ENCODE measurements around the gene FGFR4. TPM values are rescaled to one million over a fixed set of nuclear protein-coding genes. Genes with fewer than 3 reads are reported as not detected.
A peak's percentile ranks its signal among the peaks of the same experiment; 100 is the strongest.

FGFR4 gene
- polyA plus RNA-seq (2011; rRNA removed) (5.8 and 6.8 TPM in 2 replicates), polyA minus RNA-seq (2011; rRNA and poly(A)+ RNA removed) (5.3 and 7.0 TPM in 2 replicates)

GRCh38 chr5:177086654-177087397 is at the start of gene FGFR4:
Gene FGFR4 (plus strand): TSS chr5:177086915. CDS start chr5:177089603, 2,688 bp downstream.
- H3K9me3 ChIP-seq (ENCODE audit: control insufficient read depth, insufficient read depth, low read length), result no peaks in the 10 kb centered on the region
- no peak for DNase-seq (ENCODE audit: low read depth, low spot score)
- peak within 1 kb of the TSS; percentile 56 for H3K4me3 ChIP-seq (ENCODE audit: low read depth, low read length)
- no peak within 1 kb of the TSS for H3K27ac ChIP-seq (ENCODE audit: low read depth, low read length)
- peaks cover 15% of the 10 kb centered on the region for H3K27me3 ChIP-seq (ENCODE audit: control insufficient read depth, insufficient read depth, low read length)
- POLR2A ChIA-PET, result interaction anchor here (0.7 to 1.0 kb wide), 3 partner anchors 8 to 81 kb away, joined by 3 to 5 read pairs (median 4); no protein-coding TSS in a partner anchor
- CTCF ChIA-PET, result interaction anchor here (0.6 to 6.4 kb wide), 11 partner anchors 11 to 426 kb away, joined by 3 to 81 read pairs (median 4); no protein-coding TSS in a partner anchor
- TF ChIP-seq CTCF (IDR thresholded peaks at IDR 0.05; ENCODE audit: low read depth, low read length), result peak; percentile 45

GRCh38 chr5:177036921-177037320 is 49.8 kb upstream of the FGFR4 start:
- Histone ChIP-seq H3K27me3 (ENCODE audit: control insufficient read depth, insufficient read depth, low read length) (no peaks in the 10 kb centered on the region), H3K27ac (ENCODE audit: low read depth, low read length) (no peak overlapping the region), H3K9me3 (ENCODE audit: control insufficient read depth, insufficient read depth, low read length) (no peaks in the 10 kb centered on the region), H3K4me3 (ENCODE audit: low read depth, low read length) (no peak overlapping the region)
- no peak for DNase-seq (ENCODE audit: low read depth, low spot score)
- TF ChIP-seq CTCF (IDR thresholded peaks at IDR 0.05; ENCODE audit: low read depth, low read length), result no peak
- POLR2A ChIA-PET, result no interaction called here
- CTCF ChIA-PET, result interaction anchor here (1.9 kb wide), 1 partner anchor 35 kb away, joined by 7 read pairs; no protein-coding TSS in a partner anchor

GRCh38 chr5:177040814-177041420 is 45.8 kb upstream of the FGFR4 start:
- ChIA-PET CTCF (interaction anchor here (1.3 kb wide), 1 partner anchor 19 kb away, joined by 3 read pairs; no protein-coding TSS in a partner anchor), POLR2A (no interaction called here)
- H3K27ac ChIP-seq (ENCODE audit: low read depth, low read length), result no peak overlapping the region
- H3K9me3 ChIP-seq (ENCODE audit: control insufficient read depth, insufficient read depth, low read length), result no peaks in the 10 kb centered on the region
- no peaks in the 10 kb centered on the region for H3K27me3 ChIP-seq (ENCODE audit: control insufficient read depth, insufficient read depth, low read length)
- no peak for TF ChIP-seq CTCF (IDR thresholded peaks at IDR 0.05; ENCODE audit: low read depth, low read length)
- DNase-seq (ENCODE audit: low read depth, low spot score), result no peak
- no peak overlapping the region for H3K4me3 ChIP-seq (ENCODE audit: low read depth, low read length)

- Histone ChIP-seq H3K27ac (ENCODE audit: low read depth, low read length) (no peak overlapping the region), H3K27me3 (ENCODE audit: control insufficient read depth, insufficient read depth, low read length) (no peaks in the 10 kb centered on the region), H3K4me3 (ENCODE audit: low read depth, low read length) (no peak overlapping the region), H3K9me3 (ENCODE audit: control insufficient read depth, insufficient read depth, low read length) (no peaks in the 10 kb centered on the region)
- TF ChIP-seq CTCF (IDR thresholded peaks at IDR 0.05; ENCODE audit: low read depth, low read length), result no peak
- CTCF ChIA-PET, result interaction anchor here (0.8 kb wide), 1 partner anchor 30 kb away, joined by 3 read pairs; no protein-coding TSS in a partner anchor
- POLR2A ChIA-PET, result no interaction called here
- no peak for DNase-seq (ENCODE audit: low read depth, low spot score)
These were observed 44.8 kb upstream of the FGFR4 start for GRCh38 chr5:177041936-177042335.

GRCh38 chr5:177043114-177043513 is 43.6 kb upstream of the FGFR4 start:
- POLR2A ChIA-PET, result no interaction called here
- H3K27ac ChIP-seq (ENCODE audit: low read depth, low read length), result no peak overlapping the region
- DNase-seq (ENCODE audit: low read depth, low spot score), result no peak
- H3K4me3 ChIP-seq (ENCODE audit: low read depth, low read length), result no peak overlapping the region
- no peak for TF ChIP-seq CTCF (IDR thresholded peaks at IDR 0.05; ENCODE audit: low read depth, low read length)
- no peaks in the 10 kb centered on the region for H3K27me3 ChIP-seq (ENCODE audit: control insufficient read depth, insufficient read depth, low read length)
- CTCF ChIA-PET, result interaction anchor here (1.1 to 1.3 kb wide), 2 partner anchors 69 to 382 kb away, joined by 3 to 4 read pairs; no protein-coding TSS in a partner anchor
- no peaks in the 10 kb centered on the region for H3K9me3 ChIP-seq (ENCODE audit: control insufficient read depth, insufficient read depth, low read length)
